ENCODE data around the gene CCSER1.
"Not testable (repeated sequence)": the region's sequence is repeated elsewhere in the genome, so short reads cannot be mapped to it uniquely, and the experiment has no call there.

Gene CCSER1

GRCh38 chr4:90840828-90841227 lies 713.6 kb downstream of the CCSER1 start:
- DNase-seq (ENCODE audit: low spot score) = no peak

- no peak for DNase-seq (ENCODE audit: low spot score)
Measured at GRCh38 chr4:90841676-90842075, 714.5 kb downstream of the CCSER1 start.

- no peak for DNase-seq (ENCODE audit: low spot score)
Measured at GRCh38 chr4:90842960-90843359, 715.8 kb downstream of the CCSER1 start.

GRCh38 chr4:90844241-90844640 lies 717.0 kb downstream of the CCSER1 start:
- DNase-seq (ENCODE audit: low spot score) = no peak

- no peak for DNase-seq (ENCODE audit: low spot score)
Measured at GRCh38 chr4:90845777-90846176, 718.6 kb downstream of the CCSER1 start.

GRCh38 chr4:90852237-90852636 lies 725.0 kb downstream of the CCSER1 start:
- no peak for DNase-seq (ENCODE audit: low spot score)

- no peak for DNase-seq (ENCODE audit: low spot score)
Measured at GRCh38 chr4:90855111-90855510, 727.9 kb downstream of the CCSER1 start.

GRCh38 chr4:90857081-90857820 lies 730.1 kb downstream of the CCSER1 start:
- no peak for DNase-seq (ENCODE audit: low spot score)

- no peak for DNase-seq (ENCODE audit: low spot score)
Measured at GRCh38 chr4:90875791-90876190, 748.6 kb downstream of the CCSER1 start.

- DNase-seq (ENCODE audit: low spot score) = no peak
Measured at GRCh38 chr4:90876296-90876695, 749.1 kb downstream of the CCSER1 start.

- no peak for DNase-seq (ENCODE audit: low spot score)
Measured at GRCh38 chr4:90883519-90883918, 756.3 kb downstream of the CCSER1 start.

- DNase-seq (ENCODE audit: low spot score) = no peak
Measured at GRCh38 chr4:90888571-90888970, 761.4 kb downstream of the CCSER1 start.

GRCh38 chr4:90889171-90889570 lies 762.0 kb downstream of the CCSER1 start:
- no peak for DNase-seq (ENCODE audit: low spot score)

GRCh38 chr4:90903413-90903812 lies 776.2 kb downstream of the CCSER1 start:
- DNase-seq (ENCODE audit: low spot score) = not testable (repeated sequence)

GRCh38 chr4:90904021-90904420 lies 776.8 kb downstream of the CCSER1 start:
- DNase-seq (ENCODE audit: low spot score) = no peak

GRCh38 chr4:90906239-90906638 lies 779.0 kb downstream of the CCSER1 start:
- DNase-seq (ENCODE audit: low spot score) = no peak

GRCh38 chr4:90911724-90912434 lies 784.7 kb downstream of the CCSER1 start:
- not testable (repeated sequence) for DNase-seq (ENCODE audit: low spot score)

- no peak for DNase-seq (ENCODE audit: low spot score)
Measured at GRCh38 chr4:90922174-90922573, 795.0 kb downstream of the CCSER1 start.

- no peak for DNase-seq (ENCODE audit: low spot score)
Measured at GRCh38 chr4:90926957-90927356, 799.8 kb downstream of the CCSER1 start.

- DNase-seq (ENCODE audit: low spot score) = no peak
Measured at GRCh38 chr4:90943311-90943710, 816.1 kb downstream of the CCSER1 start.

GRCh38 chr4:90946945-90947344 lies 819.8 kb downstream of the CCSER1 start:
- DNase-seq (ENCODE audit: low spot score) = no peak

GRCh38 chr4:90950385-90950841 lies 823.2 kb downstream of the CCSER1 start:
- no peak for DNase-seq (ENCODE audit: low spot score)

- no peak for DNase-seq (ENCODE audit: low spot score)
Measured at GRCh38 chr4:90951037-90951436, 823.8 kb downstream of the CCSER1 start.

Data from AG08395 (cell line).